Epithelial cell of esophagus (primary cell): ENCODE data around the gene SFXN2.

Source experiments
- DNase-seq: peaks from one replicate; pipeline ENCODE4 v3.0.0; 2010; ENCODE audit warnings: low read depth
- H3K4me3 ChIP-seq: 2 replicates; pipeline ENCODE4 v1.5.1; 2011; ENCODE audit warnings: mild to moderate bottlenecking, low read length, control low read depth
- TF ChIP-seq, protein P1 (sequence below): IDR thresholded peaks from 2 replicates; pipeline ENCODE4 v1.5.1; 2011; ENCODE audit warnings: low read depth, mild to moderate bottlenecking, low read length, control low read depth, inconsistent platforms; ENCODE audit not compliant: insufficient read depth; ENCODE audit errors: missing control alignments

Gene SFXN2

DNA sequence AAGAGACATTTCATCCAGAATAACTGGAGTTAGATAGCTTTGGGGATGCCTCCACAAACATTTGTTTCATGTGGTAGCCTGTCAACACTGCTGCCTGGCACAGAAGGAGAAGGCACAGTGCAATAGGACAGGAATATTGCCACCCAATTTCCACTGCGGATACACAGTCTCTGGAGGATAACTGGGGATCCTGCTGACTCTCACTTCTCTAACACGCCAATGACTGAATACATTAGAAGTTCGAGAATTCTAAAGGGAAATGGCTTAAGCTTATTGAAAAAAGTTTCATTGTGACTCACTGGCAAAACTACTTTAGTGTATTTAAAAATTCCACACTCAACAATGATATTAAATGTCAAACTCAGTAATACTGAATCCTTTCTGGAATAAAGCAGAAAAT, 13.2 kb upstream of the SFXN2 start:
- DNase-seq = no peak
- TF ChIP-seq, protein P1, sequence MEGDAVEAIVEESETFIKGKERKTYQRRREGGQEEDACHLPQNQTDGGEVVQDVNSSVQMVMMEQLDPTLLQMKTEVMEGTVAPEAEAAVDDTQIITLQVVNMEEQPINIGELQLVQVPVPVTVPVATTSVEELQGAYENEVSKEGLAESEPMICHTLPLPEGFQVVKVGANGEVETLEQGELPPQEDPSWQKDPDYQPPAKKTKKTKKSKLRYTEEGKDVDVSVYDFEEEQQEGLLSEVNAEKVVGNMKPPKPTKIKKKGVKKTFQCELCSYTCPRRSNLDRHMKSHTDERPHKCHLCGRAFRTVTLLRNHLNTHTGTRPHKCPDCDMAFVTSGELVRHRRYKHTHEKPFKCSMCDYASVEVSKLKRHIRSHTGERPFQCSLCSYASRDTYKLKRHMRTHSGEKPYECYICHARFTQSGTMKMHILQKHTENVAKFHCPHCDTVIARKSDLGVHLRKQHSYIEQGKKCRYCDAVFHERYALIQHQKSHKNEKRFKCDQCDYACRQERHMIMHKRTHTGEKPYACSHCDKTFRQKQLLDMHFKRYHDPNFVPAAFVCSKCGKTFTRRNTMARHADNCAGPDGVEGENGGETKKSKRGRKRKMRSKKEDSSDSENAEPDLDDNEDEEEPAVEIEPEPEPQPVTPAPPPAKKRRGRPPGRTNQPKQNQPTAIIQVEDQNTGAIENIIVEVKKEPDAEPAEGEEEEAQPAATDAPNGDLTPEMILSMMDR = no peak
- H3K4me3 ChIP-seq = no peak overlapping the region

DNA sequence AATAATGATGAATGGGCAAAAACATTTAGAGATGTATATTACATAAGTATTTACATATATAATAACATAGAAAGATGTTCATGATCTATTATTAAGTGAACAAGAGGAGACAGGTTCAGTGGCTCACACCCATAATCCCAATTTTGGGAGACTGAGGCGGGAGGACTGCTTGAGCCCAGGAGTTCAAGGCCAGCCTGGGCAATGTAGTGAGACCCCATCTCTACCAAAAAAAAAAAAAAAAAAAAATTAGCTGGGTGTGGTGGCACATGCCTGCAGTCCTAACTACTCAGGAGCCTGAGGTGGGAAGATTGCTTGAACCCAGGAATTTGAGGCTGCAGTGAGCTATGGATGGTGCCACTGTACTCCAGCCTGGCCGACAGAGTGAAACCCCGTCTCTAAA, 12.6 kb upstream of the SFXN2 start:
- no peak for DNase-seq
- TF ChIP-seq, protein P1 = no peak
- H3K4me3 ChIP-seq = no peak overlapping the region

DNA sequence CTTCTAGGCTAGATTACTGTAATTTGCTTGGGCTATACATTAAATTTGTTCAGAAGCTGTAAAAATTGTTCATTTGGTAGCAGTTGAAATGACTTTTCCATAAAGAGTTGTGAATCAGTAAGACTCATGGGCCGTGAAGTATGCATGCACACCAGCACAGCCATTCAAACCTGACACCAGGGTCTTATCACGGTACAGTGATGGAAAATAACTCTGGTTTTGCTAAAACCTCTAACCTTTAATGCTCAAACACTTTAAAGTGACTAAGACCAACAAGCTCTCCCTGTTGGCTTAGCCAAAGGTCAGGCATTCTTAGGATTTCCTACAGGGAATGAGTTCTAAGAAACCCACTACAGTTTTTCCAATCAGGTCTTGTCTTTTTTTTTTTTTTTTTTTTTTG, 11.7 kb upstream of the SFXN2 start:
- DNase-seq = no peak
- TF ChIP-seq, protein P1 = no peak
- no peak overlapping the region for H3K4me3 ChIP-seq

DNA sequence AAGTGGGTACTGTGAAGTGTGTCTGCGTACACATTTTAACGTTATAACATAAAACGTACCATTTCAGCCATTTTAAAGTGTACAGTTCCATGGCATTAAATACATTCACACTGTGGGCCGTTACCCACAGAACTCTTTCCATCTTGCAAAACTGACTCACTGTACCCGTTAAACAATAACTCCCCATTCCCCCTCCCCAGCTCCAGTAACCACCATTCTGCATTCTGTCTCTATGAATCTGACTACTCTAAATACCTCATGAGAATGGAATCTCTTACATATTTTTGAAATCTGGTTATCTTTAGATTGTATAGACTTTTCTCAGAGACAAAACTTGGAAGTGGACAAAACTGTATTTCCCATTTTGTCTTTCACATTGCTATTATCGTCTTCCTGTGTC, 9.5 kb upstream of the SFXN2 start:
- TF ChIP-seq, protein P1 = no peak
- DNase-seq = no peak
- no peak overlapping the region for H3K4me3 ChIP-seq

DNA sequence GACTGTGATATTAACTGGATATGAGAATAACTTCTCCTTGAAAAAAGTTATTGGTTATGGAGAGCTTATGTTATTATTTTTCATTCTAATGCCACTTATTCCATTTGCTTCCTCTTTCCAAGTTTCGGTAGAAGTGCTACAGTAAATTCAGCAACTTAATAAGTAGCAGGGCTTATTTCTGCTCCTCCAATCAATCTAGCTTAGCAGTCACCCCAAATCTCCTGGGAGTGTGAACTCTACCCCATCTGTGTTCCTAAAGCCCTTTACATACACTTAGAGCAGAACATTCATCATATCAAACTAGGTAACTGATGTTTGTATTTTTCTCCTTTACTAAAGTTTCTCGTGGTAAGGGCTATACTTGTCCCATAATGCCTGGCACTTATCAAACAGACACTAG, 8.9 kb upstream of the SFXN2 start:
- TF ChIP-seq, protein P1 = no peak
- no peak overlapping the region for H3K4me3 ChIP-seq
- DNase-seq = no peak

DNA sequence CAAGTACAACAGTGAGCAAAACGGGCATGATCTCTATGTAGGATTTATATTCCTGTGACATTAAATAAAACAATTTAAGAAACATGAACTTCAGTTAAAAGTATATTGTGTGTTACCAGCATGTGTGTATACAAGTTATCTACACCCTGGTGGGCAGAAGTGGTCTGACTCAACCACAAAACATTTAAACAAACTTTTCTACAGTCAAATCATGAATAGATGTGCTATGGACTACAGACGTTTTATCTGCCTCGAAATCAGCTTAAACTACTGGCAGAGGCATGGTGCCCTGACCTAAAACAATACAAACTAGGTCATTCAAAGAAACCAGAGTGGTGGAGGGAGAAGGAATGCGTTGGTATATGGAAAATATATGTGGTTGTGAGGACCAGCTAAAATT, 3.8 kb upstream of the SFXN2 start:
- TF ChIP-seq, protein P1 = no peak
- no peak for DNase-seq

DNA sequence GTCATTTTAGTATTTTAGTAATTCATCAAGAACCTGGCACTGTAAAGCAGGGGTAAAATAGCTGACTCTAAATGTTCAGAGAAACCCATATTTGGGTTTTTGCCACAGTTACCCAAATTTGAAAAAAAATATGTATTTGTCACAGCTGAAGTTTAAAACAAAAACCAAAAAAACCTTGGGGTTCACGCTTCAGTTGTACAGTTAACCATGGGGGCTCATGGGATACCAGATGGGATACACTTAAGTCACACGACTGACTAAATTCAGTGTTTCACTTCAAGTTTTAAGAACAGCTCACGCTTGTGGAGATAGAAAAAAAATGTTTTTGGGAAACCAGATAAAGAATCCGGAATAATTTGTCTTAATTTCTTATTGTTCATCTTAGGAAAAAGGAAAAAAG, 2.3 kb upstream of the SFXN2 start:
- TF ChIP-seq, protein P1 = no peak
- H3K4me3 ChIP-seq = no peak overlapping the region

More for the DNA sequence above, 3.8 kb upstream of the SFXN2 start:
- H3K4me3 ChIP-seq = no peak overlapping the region

More for the DNA sequence above, 2.3 kb upstream of the SFXN2 start:
- DNase-seq = no peak
